RCC 7860 (cell line): ENCODE data around the gene RASGRP3.

Experiments used
- DNase-seq: peaks from one replicate; pipeline ENCODE4 v3.0.0-alpha.2; 2015; ENCODE audit warnings: low spot score
- FAIRE-seq: peaks from 2 replicates; lab custom pipeline; 2012; peaks lifted over from hg19 to GRCh38; lab: Jason Lieb, UNC

Gene RASGRP3

GRCh38 chr2:33573657-33574056 is 97.2 kb downstream of the RASGRP3 start:
- FAIRE-seq (no peak), DNase-seq (no peak)

- DNase-seq (no peak), FAIRE-seq (no peak)
Observed at GRCh38 chr2:33577084-33577483, 100.6 kb downstream of the RASGRP3 start.

- DNase-seq (no peak), FAIRE-seq (no peak)
Observed at GRCh38 chr2:33577668-33578067, 101.2 kb downstream of the RASGRP3 start.

- DNase-seq, result no peak
- FAIRE-seq, result no peak
Observed at GRCh38 chr2:33579227-33579626, 102.8 kb downstream of the RASGRP3 start.

GRCh38 chr2:33581872-33582271 is 105.4 kb downstream of the RASGRP3 start:
- DNase-seq (no peak), FAIRE-seq (no peak)

- FAIRE-seq (peak; percentile 73), DNase-seq (peak; percentile 17)
Observed at GRCh38 chr2:33583194-33583938, 106.9 kb downstream of the RASGRP3 start.

- DNase-seq (no peak), FAIRE-seq (no peak)
Observed at GRCh38 chr2:33586766-33587165, 110.3 kb downstream of the RASGRP3 start.

GRCh38 chr2:33588232-33588631 is 111.8 kb downstream of the RASGRP3 start:
- no peak for DNase-seq
- FAIRE-seq, result no peak

GRCh38 chr2:33589444-33589843 is 113.0 kb downstream of the RASGRP3 start:
- FAIRE-seq (no peak), DNase-seq (no peak)

GRCh38 chr2:33595385-33595784 is 118.9 kb downstream of the RASGRP3 start:
- FAIRE-seq (no peak), DNase-seq (no peak)

- DNase-seq (no peak), FAIRE-seq (no peak)
Observed at GRCh38 chr2:33597026-33597425, 120.6 kb downstream of the RASGRP3 start.

GRCh38 chr2:33598561-33599174 is 122.2 kb downstream of the RASGRP3 start:
- FAIRE-seq (no peak), DNase-seq (peak; percentile 42)

GRCh38 chr2:33599175-33599942 is 122.9 kb downstream of the RASGRP3 start, which contains the start of gene FAM98A:
TSS of gene FAM98A (minus strand) at chr2:33599299. CDS start at chr2:33599221, 78 bp downstream.
- FAIRE-seq (peak; percentile 90), DNase-seq (peak; percentile 97)

- DNase-seq, result no peak
- no peak for FAIRE-seq
Observed at GRCh38 chr2:33599943-33600192, 123.4 kb downstream of the RASGRP3 start.

- DNase-seq (no peak), FAIRE-seq (no peak)
Observed at GRCh38 chr2:33602201-33602830, 125.9 kb downstream of the RASGRP3 start.

GRCh38 chr2:33603416-33603815 is 127.0 kb downstream of the RASGRP3 start:
- DNase-seq (no peak), FAIRE-seq (no peak)

GRCh38 chr2:33605056-33605455 is 128.6 kb downstream of the RASGRP3 start:
- FAIRE-seq, result no peak
- no peak for DNase-seq

- DNase-seq (no peak), FAIRE-seq (no peak)
Observed at GRCh38 chr2:33606100-33606499, 129.7 kb downstream of the RASGRP3 start.

GRCh38 chr2:33606622-33607021 is 130.2 kb downstream of the RASGRP3 start:
- no peak for FAIRE-seq

GRCh38 chr2:33607251-33607721 is 130.8 kb downstream of the RASGRP3 start:
- FAIRE-seq, result no peak
- DNase-seq, result no peak

More at GRCh38 chr2:33606622-33607021, 130.2 kb downstream of the RASGRP3 start:
- no peak for DNase-seq

GRCh38 chr2:33607905-33608304 is 131.5 kb downstream of the RASGRP3 start:
- DNase-seq (no peak), FAIRE-seq (no peak)
